IgD-negative memory B cell (primary cell): ENCODE data around the gene PAQR5. TPM values are rescaled to one million over a fixed set of nuclear protein-coding genes. Genes with fewer than 3 reads are reported as not detected.

Experiments used
- H3K27ac Mint-ChIP-seq, 3 donors: one replicate each; pipeline ENCODE4 v1.8.0; 2020 to 2022; ENCODE audit warnings: mild to moderate bottlenecking in 3 of 3, mixed read lengths in 3 of 3, moderate library complexity in 1 of 3
- H3K27me3 Mint-ChIP-seq: one replicate; pipeline ENCODE4 v1.8.0; 2021; ENCODE audit warnings: mixed read lengths
- H3K36me3 Mint-ChIP-seq: one replicate; pipeline ENCODE4 v1.8.0; 2020; ENCODE audit warnings: mild to moderate bottlenecking, mixed read lengths
- H3K4me1 Mint-ChIP-seq, 3 donors: one replicate each; pipeline ENCODE4 v1.8.0; 2020 to 2022; ENCODE audit warnings: mixed read lengths in 3 of 3, mild to moderate bottlenecking in 1 of 3
- H3K4me3 Mint-ChIP-seq, 4 donors: one replicate each; pipeline ENCODE4 v1.8.0; 2020 to 2022; ENCODE audit warnings: mild to moderate bottlenecking in 4 of 4, mixed read lengths in 4 of 4, moderate library complexity in 3 of 4
- H3K9me3 Mint-ChIP-seq, 3 donors: one replicate each; pipeline ENCODE4 v1.8.0; 2020 to 2021; ENCODE audit warnings: mixed read lengths in 3 of 3, mild to moderate bottlenecking in 1 of 3
- polyA plus RNA-seq: library from polyadenylated mRNA; unstranded; fragments of 300-500 nt; fragmentation: Illumina TruSeq; gene quantifications from one replicate; pipeline ENCODE4 v1.2.3, GENCODE V29; 2021

Gene PAQR5
- polyA plus RNA-seq, 1 donor from 2014 or later: not detected

DNA sequence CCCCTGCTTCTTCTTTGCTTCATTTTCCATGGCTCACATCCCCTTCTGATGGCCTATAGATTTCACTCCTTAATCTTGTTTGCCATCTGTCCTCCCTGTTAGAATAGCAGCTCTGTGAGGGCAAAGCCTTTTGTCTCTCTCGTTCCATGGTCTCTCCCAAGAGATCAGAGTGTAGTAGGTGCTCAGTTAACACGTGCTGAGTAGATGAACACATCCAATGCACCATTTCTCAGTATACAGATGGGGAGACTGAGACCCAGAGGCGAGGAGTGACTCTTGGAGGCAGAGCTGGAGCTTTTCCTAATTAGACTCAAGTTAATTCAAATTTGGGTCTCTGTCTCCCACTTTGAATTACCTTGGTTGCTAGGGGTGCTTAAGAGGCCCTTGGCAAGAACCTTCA is 4.2 kb downstream of the PAQR5 start:
- Mint-ChIP-seq H3K4me3 (peak overlapping the region in 1 of 4 donors; percentile 42), H3K9me3 (peaks cover 0 to 8% (median 0%) of the 10 kb centered on the region in 3 donors), H3K27me3 (peaks cover 31% of the 10 kb centered on the region), H3K36me3 (no peaks in the 10 kb centered on the region), H3K27ac (no peak overlapping the region), H3K4me1 (peaks cover 0 to 2% (median 1%) of the 10 kb centered on the region in 3 donors)

GRCh38 chr15:69303337-69304181 is 4.8 kb downstream of the PAQR5 start:
- H3K4me1 Mint-ChIP-seq: peaks cover 0 to 2% (median under 1%) of the 10 kb centered on the region in 3 donors
- peaks cover 0 to 8% (median 0%) of the 10 kb centered on the region in 3 donors for H3K9me3 Mint-ChIP-seq
- no peak overlapping the region for H3K4me3 Mint-ChIP-seq
- no peak overlapping the region for H3K27ac Mint-ChIP-seq
- H3K36me3 Mint-ChIP-seq: no peaks in the 10 kb centered on the region
- peaks cover 26% of the 10 kb centered on the region for H3K27me3 Mint-ChIP-seq

GRCh38 chr15:69304182-69304545 is 5.5 kb downstream of the PAQR5 start:
- peaks cover 0 to 8% (median 0%) of the 10 kb centered on the region in 3 donors for H3K9me3 Mint-ChIP-seq
- no peak overlapping the region for H3K27ac Mint-ChIP-seq
- H3K27me3 Mint-ChIP-seq: peaks cover 25% of the 10 kb centered on the region
- H3K4me1 Mint-ChIP-seq: peaks cover 0 to 2% (median 1%) of the 10 kb centered on the region in 3 donors
- H3K36me3 Mint-ChIP-seq: no peaks in the 10 kb centered on the region
- H3K4me3 Mint-ChIP-seq: no peak overlapping the region

- Mint-ChIP-seq H3K36me3 (no peaks in the 10 kb centered on the region), H3K4me3 (no peak overlapping the region), H3K27ac (no peak overlapping the region), H3K4me1 (peaks cover 0 to 1% (median 0%) of the 10 kb centered on the region in 3 donors), H3K9me3 (peaks cover 0 to 8% (median 0%) of the 10 kb centered on the region in 3 donors), H3K27me3 (peaks cover 17% of the 10 kb centered on the region)
These were observed 6.7 kb downstream of the PAQR5 start for GRCh38 chr15:69305204-69305931.

DNA sequence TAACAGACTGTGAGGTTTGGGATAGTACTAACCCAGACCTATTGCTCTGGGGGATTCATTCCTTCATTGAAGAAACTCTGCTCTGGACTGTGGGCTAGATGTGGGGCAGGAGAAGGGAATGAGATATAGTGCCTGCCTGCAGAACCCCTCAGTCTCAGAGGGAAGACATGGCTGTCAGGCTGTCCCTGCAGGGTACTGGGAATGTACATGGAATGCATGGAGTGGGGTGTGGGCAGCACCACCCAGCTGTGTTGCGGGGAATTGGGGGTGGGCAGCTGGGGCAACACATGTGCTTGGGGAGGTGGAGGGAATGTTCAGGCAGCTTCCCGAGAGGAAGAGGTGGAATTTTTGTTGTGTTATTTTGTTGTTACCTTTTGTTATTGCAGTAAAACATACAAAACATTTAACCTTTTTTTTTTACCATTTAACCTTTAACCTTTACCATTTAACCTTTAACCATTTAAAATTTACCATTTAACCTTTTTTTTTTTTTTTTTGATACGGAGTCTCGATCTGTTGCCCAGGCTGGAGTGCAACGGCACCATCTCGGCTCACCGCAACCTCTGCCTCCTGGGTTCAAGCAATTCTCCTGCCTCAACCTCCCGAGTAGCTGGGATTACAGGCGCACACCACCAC is 7.3 kb downstream of the PAQR5 start:
- Mint-ChIP-seq H3K27ac (no peak overlapping the region), H3K36me3 (no peaks in the 10 kb centered on the region), H3K4me1 (peaks cover 0 to 2% (median 0%) of the 10 kb centered on the region in 3 donors), H3K4me3 (no peak overlapping the region), H3K9me3 (peaks cover 0 to 8% (median 0%) of the 10 kb centered on the region in 3 donors), H3K27me3 (peaks cover 16% of the 10 kb centered on the region)

GRCh38 chr15:69307939-69308338 is 9.2 kb downstream of the PAQR5 start:
- H3K4me1 Mint-ChIP-seq: peaks cover 3% of the 10 kb centered on the region in 3 donors
- H3K36me3 Mint-ChIP-seq: no peaks in the 10 kb centered on the region
- no peak overlapping the region for H3K27ac Mint-ChIP-seq
- H3K27me3 Mint-ChIP-seq: peaks cover 8% of the 10 kb centered on the region
- peaks cover 0 to 8% (median 0%) of the 10 kb centered on the region in 3 donors for H3K9me3 Mint-ChIP-seq
- H3K4me3 Mint-ChIP-seq: no peak overlapping the region

DNA sequence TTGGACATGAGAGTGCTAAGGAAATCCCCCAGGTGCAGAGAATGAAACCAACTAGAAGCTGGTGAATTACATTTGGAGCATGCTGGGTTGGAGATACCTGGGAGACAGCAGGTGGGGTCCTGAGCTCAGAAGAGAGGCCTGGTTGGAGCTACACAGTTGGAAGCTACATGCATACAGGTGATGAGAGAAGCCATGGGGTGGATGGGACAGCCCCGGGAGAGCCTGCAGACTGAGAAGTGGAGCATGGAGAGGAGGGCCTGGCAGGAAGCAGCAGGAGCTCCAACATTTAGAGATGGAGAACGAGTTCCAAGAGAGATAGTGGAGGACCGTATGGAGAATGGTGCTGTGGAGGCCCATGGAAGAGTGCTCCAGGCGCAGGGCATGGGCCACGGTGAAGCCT is 10.2 kb downstream of the PAQR5 start:
- Mint-ChIP-seq H3K36me3 (no peaks in the 10 kb centered on the region), H3K4me3 (no peak overlapping the region), H3K27me3 (peaks cover 8% of the 10 kb centered on the region), H3K27ac (no peak overlapping the region), H3K4me1 (peaks cover 4 to 7% (median 4%) of the 10 kb centered on the region in 3 donors), H3K9me3 (peaks cover 0 to 8% (median 0%) of the 10 kb centered on the region in 3 donors)

GRCh38 chr15:69311319-69311721 is 12.6 kb downstream of the PAQR5 start:
- peaks cover 0 to 8% (median 0%) of the 10 kb centered on the region in 3 donors for H3K9me3 Mint-ChIP-seq
- peaks cover 7% of the 10 kb centered on the region for H3K27me3 Mint-ChIP-seq
- no peak overlapping the region for H3K4me3 Mint-ChIP-seq
- H3K4me1 Mint-ChIP-seq: peaks cover 4 to 7% (median 4%) of the 10 kb centered on the region in 3 donors
- no peaks in the 10 kb centered on the region for H3K36me3 Mint-ChIP-seq
- no peak overlapping the region for H3K27ac Mint-ChIP-seq

DNA sequence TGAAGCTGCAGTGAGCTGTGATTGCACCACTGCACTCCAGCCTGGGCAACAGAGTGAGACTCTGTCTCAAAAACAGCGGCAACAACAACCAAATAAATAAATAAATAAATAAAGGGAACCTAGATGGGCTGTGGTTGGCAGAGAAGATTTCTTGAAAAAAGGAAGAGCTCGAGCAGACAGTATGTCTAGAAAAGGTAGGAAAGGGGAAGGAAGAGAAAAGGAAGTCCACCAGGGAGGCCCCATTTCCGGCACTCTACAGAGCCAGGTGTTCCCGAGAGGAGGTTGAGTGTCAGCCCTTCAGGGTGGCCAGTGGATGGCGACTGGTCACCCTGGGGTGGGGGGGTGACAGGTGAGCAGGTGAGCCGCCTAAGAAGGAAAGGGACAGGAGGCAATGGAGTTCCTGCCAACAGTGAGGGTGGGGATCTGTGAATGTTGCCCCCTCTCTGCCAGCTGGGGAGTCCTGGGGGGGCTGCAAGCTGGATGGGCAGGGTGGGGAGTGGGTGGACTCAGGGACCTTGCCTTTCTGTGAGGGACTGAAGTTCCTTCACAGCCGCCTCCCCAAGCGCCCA is 14.8 kb downstream of the PAQR5 start:
- Mint-ChIP-seq H3K27ac (no peak overlapping the region), H3K4me1 (peaks cover 4 to 7% (median 4%) of the 10 kb centered on the region in 3 donors), H3K36me3 (no peaks in the 10 kb centered on the region), H3K9me3 (no peaks in the 10 kb centered on the region), H3K4me3 (no peak overlapping the region), H3K27me3 (peaks cover 10% of the 10 kb centered on the region)

- peaks cover 10% of the 10 kb centered on the region for H3K27me3 Mint-ChIP-seq
- no peak overlapping the region for H3K27ac Mint-ChIP-seq
These were observed 15.4 kb downstream of the PAQR5 start for GRCh38 chr15:69314131-69314530.

GRCh38 chr15:69314736-69315135 is 16.0 kb downstream of the PAQR5 start:
- H3K4me3 Mint-ChIP-seq: no peak overlapping the region
- H3K27me3 Mint-ChIP-seq: peaks cover 10% of the 10 kb centered on the region
- H3K4me1 Mint-ChIP-seq: peaks cover 3 to 7% (median 4%) of the 10 kb centered on the region in 3 donors
- H3K9me3 Mint-ChIP-seq: no peaks in the 10 kb centered on the region
- H3K27ac Mint-ChIP-seq: no peak overlapping the region
- no peaks in the 10 kb centered on the region for H3K36me3 Mint-ChIP-seq

More at GRCh38 chr15:69314131-69314530, 15.4 kb downstream of the PAQR5 start:
- Mint-ChIP-seq H3K36me3 (no peaks in the 10 kb centered on the region), H3K4me1 (peaks cover 4 to 7% (median 4%) of the 10 kb centered on the region in 3 donors), H3K4me3 (no peak overlapping the region), H3K9me3 (no peaks in the 10 kb centered on the region)

- Mint-ChIP-seq H3K27ac (no peak overlapping the region), H3K4me3 (no peak overlapping the region), H3K4me1 (peaks cover 3 to 7% (median 4%) of the 10 kb centered on the region in 3 donors), H3K27me3 (peaks cover 13% of the 10 kb centered on the region), H3K9me3 (no peaks in the 10 kb centered on the region), H3K36me3 (no peaks in the 10 kb centered on the region)
These were observed 16.8 kb downstream of the PAQR5 start for GRCh38 chr15:69315402-69316110.

DNA sequence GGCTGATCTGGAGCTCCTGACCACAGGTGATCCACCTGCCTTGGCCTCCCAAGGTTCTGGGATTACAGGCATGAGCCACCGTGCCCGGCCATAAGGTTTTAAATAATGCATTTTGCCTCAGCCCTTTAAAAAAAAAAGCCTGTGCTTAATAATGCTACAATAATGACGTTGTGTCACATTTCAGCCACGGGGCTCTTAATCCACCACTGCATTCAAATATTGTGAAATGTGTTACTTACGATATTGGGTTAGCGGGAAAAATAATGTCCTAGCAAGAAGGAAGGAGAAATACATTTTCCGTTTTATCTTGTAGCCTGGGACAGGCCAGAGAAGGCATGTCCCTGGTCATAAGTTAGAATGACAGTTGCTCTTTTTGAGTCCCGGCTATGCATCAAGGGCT is 17.6 kb downstream of the PAQR5 start:
- Mint-ChIP-seq H3K27ac (no peak overlapping the region), H3K27me3 (peaks cover 13% of the 10 kb centered on the region), H3K4me3 (no peak overlapping the region), H3K36me3 (no peaks in the 10 kb centered on the region), H3K4me1 (peaks cover 1 to 7% (median 4%) of the 10 kb centered on the region in 3 donors), H3K9me3 (no peaks in the 10 kb centered on the region)

DNA sequence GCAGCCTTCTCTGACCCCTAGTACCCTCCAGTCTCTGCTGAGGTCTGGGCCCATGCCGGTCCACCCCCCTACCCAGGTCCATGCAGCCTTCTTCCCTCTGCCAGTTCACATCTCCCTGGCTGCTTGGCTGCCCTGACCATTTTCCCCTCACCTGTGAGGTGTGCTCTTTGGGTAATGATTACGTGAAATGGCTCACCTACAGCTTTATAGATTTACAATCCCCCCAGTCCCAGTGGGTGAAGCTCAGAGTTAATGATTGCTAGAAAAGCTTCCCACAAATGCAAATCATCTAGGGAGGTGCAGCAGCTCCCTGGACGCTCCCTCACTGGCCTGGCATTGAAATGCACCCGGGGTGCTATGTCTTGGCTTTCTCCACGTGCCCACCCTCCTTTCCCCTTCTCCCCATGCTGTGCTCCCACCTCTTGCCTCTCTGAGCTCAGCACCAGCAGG is 18.7 kb downstream of the PAQR5 start:
- Mint-ChIP-seq H3K9me3 (no peaks in the 10 kb centered on the region), H3K4me1 (peaks cover 1 to 7% (median 4%) of the 10 kb centered on the region in 3 donors), H3K27ac (no peak overlapping the region), H3K36me3 (no peaks in the 10 kb centered on the region), H3K27me3 (peaks cover 9% of the 10 kb centered on the region), H3K4me3 (no peak overlapping the region)
